Colonic mucosa (tissue), 4 donors: ENCODE data around the gene CUL1. TPM values are rescaled to one million over a fixed set of nuclear protein-coding genes. Genes with fewer than 3 reads are reported as not detected.

Experiments
- DNase-seq: peaks from one replicate; pipeline ENCODE4 v3.0.0-alpha.2; 2020
- H3K27ac ChIP-seq: fragments of 200-600 bp; one replicate; pipeline ENCODE4 v1.8.0; 2021
- H3K27me3 ChIP-seq: fragments of 200-600 bp; one replicate; pipeline ENCODE4 v1.8.0; 2021
- H3K36me3 ChIP-seq: fragments of 200-600 bp; one replicate; pipeline ENCODE4 v1.8.0; 2021
- H3K4me1 ChIP-seq: fragments of 200-600 bp; one replicate; pipeline ENCODE4 v1.8.0; 2021; ENCODE audit warnings: mild to moderate bottlenecking
- H3K4me3 ChIP-seq: fragments of 200-600 bp; one replicate; pipeline ENCODE4 v1.8.0; 2021
- H3K9ac ChIP-seq, 2 donors: one replicate each; pipeline ENCODE4 v1.7.0; 2013; ENCODE audit warnings: control low read depth in 2 of 2, low read depth in 2 of 2, low read length in 2 of 2
- H3K9me3 ChIP-seq: fragments of 200-600 bp; one replicate; pipeline ENCODE4 v1.8.0; 2021
- CTCF ChIP-seq: fragments of 200-600 bp; IDR thresholded peaks from one replicate; pipeline ENCODE4 v1.8.0; 2022; ENCODE audit warnings: antibody characterized with exemption, mild to moderate bottlenecking
- intact Hi-C: fragments of 100-400 bp; cut with DNase I; formaldehyde crosslinking; loops from one replicate; pipeline ENCODE4 v1.14.1; 2022
- total RNA-seq, 2 donors: library from RNA; stranded (reverse); fragmentation: NEBNext Ultra II Directional in 1 of 2; extraction: Animal tissue kit (Norgen Biotek cat#: 25700) in 1 of 2; gene quantifications; one replicate each; pipeline ENCODE4 v1.2.1, GENCODE V29; 2021
- donor health status: healthy.
- donor health status: DM: no; HTN: no; CAD: no.
- donor health status: DM: no; HTN: no; CAD: no.

CUL1 gene
- total RNA-seq, 2 donors from 2014 or later: 36.2 to 36.9 TPM

GRCh38 chr7:148761499-148762278 is 63.0 kb downstream of the CUL1 start:
- no peak for DNase-seq
- no peaks in the 10 kb centered on the region for H3K9me3 ChIP-seq
- H3K36me3 ChIP-seq: no peaks in the 10 kb centered on the region
- TF ChIP-seq CTCF: no peak
- H3K27me3 ChIP-seq: no peaks in the 10 kb centered on the region
- no peaks in the 10 kb centered on the region for H3K4me1 ChIP-seq
- H3K27ac ChIP-seq: no peak overlapping the region
- H3K9ac ChIP-seq: no peak overlapping the region
- H3K4me3 ChIP-seq: no peak overlapping the region
- intact Hi-C loops: no loop called here

GRCh38 chr7:148763622-148764021 is 64.9 kb downstream of the CUL1 start:
- Histone ChIP-seq H3K27ac (no peak overlapping the region), H3K4me3 (no peak overlapping the region), H3K9me3 (no peaks in the 10 kb centered on the region), H3K36me3 (no peaks in the 10 kb centered on the region), H3K9ac (no peak overlapping the region), H3K4me1 (no peaks in the 10 kb centered on the region), H3K27me3 (no peaks in the 10 kb centered on the region)
- TF ChIP-seq CTCF: no peak
- intact Hi-C loops: no loop called here
- DNase-seq: no peak

- no peaks in the 10 kb centered on the region for H3K9me3 ChIP-seq
- H3K4me1 ChIP-seq: no peaks in the 10 kb centered on the region
- H3K9ac ChIP-seq: no peak overlapping the region
- no peak overlapping the region for H3K4me3 ChIP-seq
- H3K27me3 ChIP-seq: no peaks in the 10 kb centered on the region
- H3K27ac ChIP-seq: no peak overlapping the region
- intact Hi-C loops: no loop called here
- DNase-seq: no peak
- TF ChIP-seq CTCF: no peak
- peaks cover 4% of the 10 kb centered on the region for H3K36me3 ChIP-seq
Measured at GRCh38 chr7:148770004-148770403, 71.3 kb downstream of the CUL1 start.

GRCh38 chr7:148772297-148773089 is 73.8 kb downstream of the CUL1 start:
- TF ChIP-seq CTCF: no peak
- no peaks in the 10 kb centered on the region for H3K9me3 ChIP-seq
- intact Hi-C loops: no loop called here
- H3K27me3 ChIP-seq: no peaks in the 10 kb centered on the region
- no peak overlapping the region for H3K9ac ChIP-seq
- H3K4me3 ChIP-seq: no peak overlapping the region
- no peak overlapping the region for H3K27ac ChIP-seq
- peaks cover 9% of the 10 kb centered on the region for H3K36me3 ChIP-seq
- DNase-seq: no peak
- H3K4me1 ChIP-seq: no peaks in the 10 kb centered on the region

- TF ChIP-seq CTCF: no peak
- Histone ChIP-seq H3K4me1 (no peaks in the 10 kb centered on the region), H3K36me3 (peaks cover 9% of the 10 kb centered on the region), H3K27ac (no peak overlapping the region), H3K4me3 (no peak overlapping the region), H3K9me3 (no peaks in the 10 kb centered on the region), H3K9ac (no peak overlapping the region), H3K27me3 (no peaks in the 10 kb centered on the region)
- no peak for DNase-seq
- intact Hi-C loops: no loop called here
Measured at GRCh38 chr7:148773334-148773733, 74.6 kb downstream of the CUL1 start.
